Activated naive CD4-positive, alpha-beta T cell treated with anti-CD3 and anti-CD28 coated beads, Interleukin-2, amount 50 U/mL, for 24 hours (primary cell): ENCODE data around the gene PRICKLE2.

Source experiments
- H3K27ac Mint-ChIP-seq: one replicate; pipeline ENCODE4 v1.8.0; 2021; ENCODE audit warnings: mild to moderate bottlenecking, mixed read lengths
- H3K27me3 Mint-ChIP-seq: one replicate; pipeline ENCODE4 v1.8.0; 2021; ENCODE audit warnings: mixed read lengths
- H3K36me3 Mint-ChIP-seq: one replicate; pipeline ENCODE4 v1.8.0; 2021; ENCODE audit warnings: mixed read lengths
- H3K4me1 Mint-ChIP-seq: one replicate; pipeline ENCODE4 v1.8.0; 2021; ENCODE audit warnings: mixed read lengths
- H3K4me3 Mint-ChIP-seq: one replicate; pipeline ENCODE4 v1.8.0; 2021; ENCODE audit warnings: mild to moderate bottlenecking, mixed read lengths
- H3K9me3 Mint-ChIP-seq: one replicate; pipeline ENCODE4 v1.8.0; 2021; ENCODE audit warnings: mixed read lengths

The PRICKLE2 gene

GRCh38 chr3:64259636-64260035 is 34.4 kb upstream of the PRICKLE2 start:
- Mint-ChIP-seq H3K27ac (no peak overlapping the region), H3K4me3 (no peak overlapping the region), H3K36me3 (no peaks in the 10 kb centered on the region), H3K4me1 (no peaks in the 10 kb centered on the region), H3K9me3 (no peaks in the 10 kb centered on the region), H3K27me3 (peaks cover 17% of the 10 kb centered on the region)

- Mint-ChIP-seq H3K36me3 (no peaks in the 10 kb centered on the region), H3K4me1 (no peaks in the 10 kb centered on the region), H3K4me3 (no peak overlapping the region), H3K27ac (no peak overlapping the region), H3K27me3 (peaks cover 13% of the 10 kb centered on the region), H3K9me3 (no peaks in the 10 kb centered on the region)
Measured at GRCh38 chr3:64257100-64257755, 32.0 kb upstream of the PRICKLE2 start.

GRCh38 chr3:64255741-64256340 is 30.6 kb upstream of the PRICKLE2 start:
- H3K27me3 Mint-ChIP-seq: peaks cover 7% of the 10 kb centered on the region
- H3K4me3 Mint-ChIP-seq: no peak overlapping the region
- no peaks in the 10 kb centered on the region for H3K9me3 Mint-ChIP-seq
- H3K4me1 Mint-ChIP-seq: no peaks in the 10 kb centered on the region
- H3K27ac Mint-ChIP-seq: no peak overlapping the region
- no peaks in the 10 kb centered on the region for H3K36me3 Mint-ChIP-seq

GRCh38 chr3:64254443-64254842 is 29.2 kb upstream of the PRICKLE2 start:
- H3K4me3 Mint-ChIP-seq: no peak overlapping the region
- H3K4me1 Mint-ChIP-seq: no peaks in the 10 kb centered on the region
- H3K27ac Mint-ChIP-seq: no peak overlapping the region
- peaks cover 7% of the 10 kb centered on the region for H3K27me3 Mint-ChIP-seq
- no peaks in the 10 kb centered on the region for H3K9me3 Mint-ChIP-seq
- H3K36me3 Mint-ChIP-seq: no peaks in the 10 kb centered on the region

DNA sequence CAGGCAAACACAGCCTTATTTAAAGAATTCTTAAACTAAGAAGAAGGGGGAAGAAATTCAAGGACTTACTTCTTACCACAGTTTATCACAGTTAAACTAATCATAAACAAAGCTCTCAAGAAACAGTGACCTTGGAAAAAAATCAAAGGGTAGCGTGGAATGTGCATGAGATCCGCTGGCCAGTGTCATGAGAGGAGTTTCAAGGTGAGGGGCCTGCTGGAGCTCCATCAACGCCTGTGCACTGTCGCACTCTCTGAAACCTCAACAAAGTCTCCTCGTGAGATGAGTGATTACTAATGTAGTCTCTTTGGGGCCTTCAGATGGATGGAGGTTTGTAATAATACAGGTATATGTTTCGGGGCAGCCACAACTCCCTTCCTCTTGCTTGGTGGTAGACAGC is 28.4 kb upstream of the PRICKLE2 start:
- no peaks in the 10 kb centered on the region for H3K9me3 Mint-ChIP-seq
- no peak overlapping the region for H3K4me3 Mint-ChIP-seq
- no peaks in the 10 kb centered on the region for H3K4me1 Mint-ChIP-seq
- H3K27ac Mint-ChIP-seq: no peak overlapping the region
- no peaks in the 10 kb centered on the region for H3K36me3 Mint-ChIP-seq
- H3K27me3 Mint-ChIP-seq: peaks cover 7% of the 10 kb centered on the region

- Mint-ChIP-seq H3K27ac (no peak overlapping the region), H3K27me3 (peaks cover 1% of the 10 kb centered on the region), H3K4me3 (no peak overlapping the region), H3K9me3 (no peaks in the 10 kb centered on the region), H3K4me1 (no peaks in the 10 kb centered on the region), H3K36me3 (no peaks in the 10 kb centered on the region)
Measured at GRCh38 chr3:64251019-64251418, 25.8 kb upstream of the PRICKLE2 start.

- Mint-ChIP-seq H3K4me3 (no peak overlapping the region), H3K36me3 (no peaks in the 10 kb centered on the region), H3K9me3 (no peaks in the 10 kb centered on the region), H3K4me1 (no peaks in the 10 kb centered on the region), H3K27me3 (peaks cover 5% of the 10 kb centered on the region), H3K27ac (no peak overlapping the region)
Measured at GRCh38 chr3:64247991-64248646, 22.9 kb upstream of the PRICKLE2 start.

GRCh38 chr3:64244011-64244942 is 19.0 kb upstream of the PRICKLE2 start:
- peaks cover 5% of the 10 kb centered on the region for H3K27me3 Mint-ChIP-seq
- H3K4me1 Mint-ChIP-seq: no peaks in the 10 kb centered on the region
- no peaks in the 10 kb centered on the region for H3K9me3 Mint-ChIP-seq
- H3K36me3 Mint-ChIP-seq: no peaks in the 10 kb centered on the region
- no peak overlapping the region for H3K27ac Mint-ChIP-seq
- no peak overlapping the region for H3K4me3 Mint-ChIP-seq

- Mint-ChIP-seq H3K36me3 (no peaks in the 10 kb centered on the region), H3K27ac (no peak overlapping the region), H3K9me3 (no peaks in the 10 kb centered on the region), H3K4me1 (no peaks in the 10 kb centered on the region), H3K27me3 (peaks cover 5% of the 10 kb centered on the region), H3K4me3 (no peak overlapping the region)
Measured at GRCh38 chr3:64242435-64242834, 17.2 kb upstream of the PRICKLE2 start.

- Mint-ChIP-seq H3K36me3 (peaks cover 1% of the 10 kb centered on the region), H3K4me1 (no peaks in the 10 kb centered on the region), H3K27me3 (peaks cover 5% of the 10 kb centered on the region), H3K4me3 (no peak overlapping the region), H3K27ac (no peak overlapping the region), H3K9me3 (peaks cover 5% of the 10 kb centered on the region)
Measured at GRCh38 chr3:64240959-64241358, 15.7 kb upstream of the PRICKLE2 start.

DNA sequence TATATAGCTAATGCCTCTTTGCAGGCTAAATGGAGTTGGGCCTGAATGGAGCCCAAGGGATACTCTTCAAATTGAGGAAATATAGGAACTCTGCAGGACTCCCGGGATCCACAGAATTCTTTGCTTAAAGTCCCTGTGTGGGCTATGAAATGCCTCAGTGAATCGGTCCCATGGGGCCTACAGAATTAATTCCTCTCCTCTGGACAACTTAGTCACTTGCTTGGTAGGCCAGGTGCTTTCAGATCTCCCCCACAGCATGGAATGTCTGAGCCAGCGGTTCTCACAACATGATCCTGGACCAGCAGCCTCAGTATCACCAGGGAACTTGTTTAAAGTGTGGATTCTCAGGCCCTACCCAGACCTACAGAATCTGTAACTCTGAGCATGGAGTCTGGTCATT is 15.1 kb upstream of the PRICKLE2 start:
- Mint-ChIP-seq H3K4me1 (no peaks in the 10 kb centered on the region), H3K9me3 (peaks cover 7% of the 10 kb centered on the region), H3K36me3 (peaks cover 1% of the 10 kb centered on the region), H3K27me3 (peaks cover 5% of the 10 kb centered on the region), H3K27ac (no peak overlapping the region), H3K4me3 (no peak overlapping the region)

- peaks cover 1% of the 10 kb centered on the region for H3K36me3 Mint-ChIP-seq
- H3K4me3 Mint-ChIP-seq: no peak overlapping the region
- H3K4me1 Mint-ChIP-seq: no peaks in the 10 kb centered on the region
- H3K27me3 Mint-ChIP-seq: peaks cover 5% of the 10 kb centered on the region
- peaks cover 13% of the 10 kb centered on the region for H3K9me3 Mint-ChIP-seq
- no peak overlapping the region for H3K27ac Mint-ChIP-seq
Measured at GRCh38 chr3:64239841-64240240, 14.6 kb upstream of the PRICKLE2 start.

GRCh38 chr3:64238971-64239667 is 13.9 kb upstream of the PRICKLE2 start:
- Mint-ChIP-seq H3K27me3 (peaks cover 1% of the 10 kb centered on the region), H3K9me3 (peaks cover 16% of the 10 kb centered on the region), H3K36me3 (peaks cover 1% of the 10 kb centered on the region), H3K4me3 (no peak overlapping the region), H3K27ac (no peak overlapping the region), H3K4me1 (no peaks in the 10 kb centered on the region)

- Mint-ChIP-seq H3K4me1 (no peaks in the 10 kb centered on the region), H3K36me3 (peaks cover 1% of the 10 kb centered on the region), H3K9me3 (peaks cover 20% of the 10 kb centered on the region), H3K27me3 (peaks cover 1% of the 10 kb centered on the region), H3K4me3 (no peak overlapping the region), H3K27ac (no peak overlapping the region)
Measured at GRCh38 chr3:64237083-64237482, 11.8 kb upstream of the PRICKLE2 start.

- H3K27me3 Mint-ChIP-seq: peaks cover 1% of the 10 kb centered on the region
- peaks cover 1% of the 10 kb centered on the region for H3K36me3 Mint-ChIP-seq
- H3K27ac Mint-ChIP-seq: no peak overlapping the region
- no peak overlapping the region for H3K4me3 Mint-ChIP-seq
- peaks cover 20% of the 10 kb centered on the region for H3K9me3 Mint-ChIP-seq
- no peaks in the 10 kb centered on the region for H3K4me1 Mint-ChIP-seq
Measured at GRCh38 chr3:64235605-64236004, 10.3 kb upstream of the PRICKLE2 start.
